ENCODE data around the gene HPSE2. TPM values are rescaled to one million over a fixed set of nuclear protein-coding genes. Genes with fewer than 3 reads are reported as not detected.
"Not testable (repeated sequence)": the region's sequence is repeated elsewhere in the genome, so short reads cannot be mapped to it uniquely, and the experiment has no call there.

Gene HPSE2
- polyA plus RNA-seq, 2 of the 4 experiments (the other 2 are of a cell fraction): not detected

DNA sequence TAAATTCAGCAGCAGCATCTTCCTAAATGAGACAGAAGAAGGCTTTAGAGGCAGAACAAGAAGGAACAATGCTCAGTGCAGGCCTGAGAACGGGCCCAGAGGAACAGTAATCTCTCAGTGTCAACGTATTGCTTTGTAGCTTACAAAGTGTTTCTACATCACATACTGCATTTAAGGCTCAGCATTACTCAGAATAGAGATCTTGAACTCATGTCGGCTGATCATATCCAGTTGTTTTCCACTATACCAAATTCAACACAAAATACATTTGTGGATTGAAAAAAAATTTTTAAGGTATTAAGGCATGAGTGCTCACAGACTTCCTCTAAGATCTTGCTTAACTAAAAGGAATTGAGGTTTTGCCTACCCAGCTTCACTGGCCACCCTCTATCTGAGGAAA is 325.1 kb downstream of the HPSE2 start:
- Histone ChIP-seq H3K27ac (no peak overlapping the region), H3K4me2 (no peak overlapping the region), H3K4me1 (no peaks in the 10 kb centered on the region), H3K9me3 (no peaks in the 10 kb centered on the region), H3K4me3 (no peak overlapping the region)
- 19% methylated on average over 3 of the region's 3 CpGs for WGBS (ENCODE audit: missing lambda C conversion rate)
- ChIA-PET CTCF (no interaction called here), POLR2A (no interaction called here)
- ATAC-seq (no peak), FAIRE-seq (no peak), DNase-seq (ENCODE audit: low read depth in 1 of 2, low spot score in 1 of 2) (no peak)
- TF ChIP-seq CBX8 (IDR thresholded peaks at IDR 0.05): no peak

DNA sequence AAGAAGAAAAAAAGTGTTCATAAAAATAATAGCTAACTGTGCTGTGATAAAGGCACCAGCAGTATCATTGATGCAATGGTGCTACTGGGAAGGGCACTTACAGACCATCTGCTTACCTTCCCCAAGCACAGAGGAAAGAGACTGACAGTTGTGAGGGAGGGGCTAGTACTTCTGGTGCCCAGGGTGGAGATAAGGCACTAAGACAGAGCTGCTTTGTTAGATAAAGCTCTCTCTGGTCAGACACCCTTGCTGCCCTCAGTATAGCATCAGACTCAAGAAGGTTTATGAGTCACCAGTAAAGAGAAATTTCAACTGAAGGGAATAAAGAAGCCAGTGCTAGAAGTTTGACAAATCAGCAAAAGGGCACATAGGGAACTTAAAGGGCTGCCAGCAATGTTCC is 325.6 kb downstream of the HPSE2 start:
- ATAC-seq (no peak), DNase-seq (ENCODE audit: low read depth in 1 of 2, low spot score in 1 of 2) (no peak), FAIRE-seq (no peak)
- TF ChIP-seq HOXB5 (CRISPR knock-in tag; IDR thresholded peaks at IDR 0.05): no peak
- TF ChIP-seq FOXS1 (CRISPR knock-in tag; IDR thresholded peaks at IDR 0.05): no peak
- no peak for TF ChIP-seq EHMT2 (IDR thresholded peaks at IDR 0.05; ENCODE audit: low read depth)
- TF ChIP-seq, protein P1, sequence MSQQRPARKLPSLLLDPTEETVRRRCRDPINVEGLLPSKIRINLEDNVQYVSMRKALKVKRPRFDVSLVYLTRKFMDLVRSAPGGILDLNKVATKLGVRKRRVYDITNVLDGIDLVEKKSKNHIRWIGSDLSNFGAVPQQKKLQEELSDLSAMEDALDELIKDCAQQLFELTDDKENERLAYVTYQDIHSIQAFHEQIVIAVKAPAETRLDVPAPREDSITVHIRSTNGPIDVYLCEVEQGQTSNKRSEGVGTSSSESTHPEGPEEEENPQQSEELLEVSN (IDR thresholded peaks at IDR 0.05; ENCODE audit: borderline replicate concordance, low read depth): no peak
- no peak for TF ChIP-seq JUNB (IDR thresholded peaks at IDR 0.05)
- no peak for TF ChIP-seq CBX2 (IDR thresholded peaks at IDR 0.05; ENCODE audit: borderline replicate concordance, low read depth)
- TF ChIP-seq, protein P2, sequence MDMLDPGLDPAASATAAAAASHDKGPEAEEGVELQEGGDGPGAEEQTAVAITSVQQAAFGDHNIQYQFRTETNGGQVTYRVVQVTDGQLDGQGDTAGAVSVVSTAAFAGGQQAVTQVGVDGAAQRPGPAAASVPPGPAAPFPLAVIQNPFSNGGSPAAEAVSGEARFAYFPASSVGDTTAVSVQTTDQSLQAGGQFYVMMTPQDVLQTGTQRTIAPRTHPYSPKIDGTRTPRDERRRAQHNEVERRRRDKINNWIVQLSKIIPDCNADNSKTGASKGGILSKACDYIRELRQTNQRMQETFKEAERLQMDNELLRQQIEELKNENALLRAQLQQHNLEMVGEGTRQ (IDR thresholded peaks at IDR 0.05): no peak
- TF ChIP-seq KDM1A (IDR thresholded peaks at IDR 0.05; ENCODE audit: low read depth): no peak
- no peak for TF ChIP-seq FOSL2 (IDR thresholded peaks at IDR 0.05)
- TF ChIP-seq FOSL2 (CRISPR knock-in tag; IDR thresholded peaks at IDR 0.05): no peak
- TF ChIP-seq SMC3 (IDR thresholded peaks at IDR 0.05): no peak
- TF ChIP-seq, protein P3, sequence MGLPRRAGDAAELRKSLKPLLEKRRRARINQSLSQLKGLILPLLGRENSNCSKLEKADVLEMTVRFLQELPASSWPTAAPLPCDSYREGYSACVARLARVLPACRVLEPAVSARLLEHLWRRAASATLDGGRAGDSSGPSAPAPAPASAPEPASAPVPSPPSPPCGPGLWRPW (IDR thresholded peaks at IDR 0.05): no peak
- Histone ChIP-seq H3K4me1 (no peaks in the 10 kb centered on the region), H3K27ac (no peak overlapping the region), H3K4me2 (no peak overlapping the region), H3K4me3 (no peak overlapping the region), H3K9me3 (no peaks in the 10 kb centered on the region)
- CTCF ChIA-PET: no interaction called here
- POLR2A ChIA-PET: no interaction called here

DNA sequence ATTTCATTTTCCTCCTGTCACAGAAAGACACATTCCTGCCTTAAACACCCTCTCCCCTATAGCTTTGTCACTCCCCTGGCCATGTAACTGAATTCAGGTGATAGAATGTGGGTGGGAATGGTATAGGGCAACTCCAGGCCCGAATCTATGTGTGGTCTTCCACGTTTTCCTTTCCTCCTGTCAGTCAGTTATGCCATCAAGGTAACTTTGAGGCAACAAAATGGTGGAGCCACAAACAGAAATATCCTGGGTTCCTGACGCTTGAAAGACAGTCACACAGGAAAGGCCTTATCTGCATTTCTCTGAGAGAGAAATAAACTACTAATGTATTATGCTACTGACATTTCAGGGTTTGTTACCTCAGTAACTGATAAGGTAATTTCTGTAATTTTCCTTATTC is 326.8 kb downstream of the HPSE2 start:
- Histone ChIP-seq H3K9me3 (no peaks in the 10 kb centered on the region), H3K4me3 (no peak overlapping the region), H3K4me2 (no peak overlapping the region), H3K27ac (no peak overlapping the region), H3K4me1 (no peaks in the 10 kb centered on the region)
- no peak for TF ChIP-seq FOSL2 (IDR thresholded peaks at IDR 0.05)
- no peak for TF ChIP-seq FOSL2 (CRISPR knock-in tag; IDR thresholded peaks at IDR 0.05)
- no peak for TF ChIP-seq GATA3 (IDR thresholded peaks at IDR 0.05; ENCODE audit: borderline replicate concordance)
- TF ChIP-seq RFX5 (IDR thresholded peaks at IDR 0.05): no peak
- TF ChIP-seq, protein P3 (IDR thresholded peaks at IDR 0.05): no peak
- TF ChIP-seq HOXA7 (CRISPR knock-in tag; IDR thresholded peaks at IDR 0.05): no peak
- no peak for TF ChIP-seq RCOR1 (IDR thresholded peaks at IDR 0.05; ENCODE audit: low read depth, low read length)
- TF ChIP-seq, protein P4, sequence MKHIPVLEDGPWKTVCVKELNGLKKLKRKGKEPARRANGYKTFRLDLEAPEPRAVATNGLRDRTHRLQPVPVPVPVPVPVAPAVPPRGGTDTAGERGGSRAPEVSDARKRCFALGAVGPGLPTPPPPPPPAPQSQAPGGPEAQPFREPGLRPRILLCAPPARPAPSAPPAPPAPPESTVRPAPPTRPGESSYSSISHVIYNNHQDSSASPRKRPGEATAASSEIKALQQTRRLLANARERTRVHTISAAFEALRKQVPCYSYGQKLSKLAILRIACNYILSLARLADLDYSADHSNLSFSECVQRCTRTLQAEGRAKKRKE (CRISPR knock-in tag; IDR thresholded peaks at IDR 0.05; ENCODE audit: low read depth): no peak
- 27% methylated on average over 3 of the region's 3 CpGs for whole genome bisulfite sequencing (ENCODE audit: missing lambda C conversion rate)
- ChIA-PET POLR2A (no interaction called here), CTCF (no interaction called here)
- no peak for DNase-seq (ENCODE audit: low read depth in 1 of 2, low spot score in 1 of 2)
- ATAC-seq: no peak
- FAIRE-seq: no peak

DNA sequence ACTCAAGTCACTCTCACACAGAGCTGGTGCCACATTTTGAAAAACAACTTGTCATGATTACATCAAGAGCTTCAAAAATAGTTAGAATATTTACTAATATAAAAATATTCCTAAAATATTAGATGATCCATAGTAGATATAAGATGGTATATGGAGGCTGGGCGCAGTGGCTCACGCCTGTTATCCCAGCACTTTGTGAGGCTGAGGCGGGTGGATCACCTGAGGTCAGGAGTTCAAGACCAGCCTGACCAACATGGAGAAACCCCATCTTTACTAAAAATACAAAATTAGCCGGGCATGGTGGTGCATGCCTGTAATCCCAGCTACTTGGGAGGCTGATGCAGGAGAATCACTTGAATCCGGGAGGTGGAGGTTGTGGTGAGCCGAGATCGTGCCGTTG is 327.4 kb downstream of the HPSE2 start:
- POLR2A ChIA-PET; H3K27ac ChIP-seq; H3K4me1 ChIP-seq; ATAC-seq; H3K4me2 ChIP-seq; H3K9me3 ChIP-seq; DNase-seq (ENCODE audit: low read depth in 1 of 2, low spot score in 1 of 2); H3K4me3 ChIP-seq; FAIRE-seq; CTCF ChIA-PET: not testable (repeated sequence)
- WGBS (ENCODE audit: missing lambda C conversion rate): 18% methylated on average over 8 of the region's 8 CpGs

All from A549 (cell line).